HT1080 (cell line): ENCODE data around the gene HAAO. TPM values are rescaled to one million over a fixed set of nuclear protein-coding genes. Genes with fewer than 3 reads are reported as not detected.

Experiments
- DNase-seq: peaks from one replicate; pipeline ENCODE4 v3.0.0-alpha.2; 2015; ENCODE audit warnings: low read depth
- total RNA-seq: library from RNA; depleted of rRNA; stranded (reverse); fragments of >200 nt; shearing (Covaris generic); gene quantifications from 2 replicates; pipeline ENCODE4 v1.2.3, GENCODE V29; 2014

Gene HAAO
- total RNA-seq, 1 experiment from 2014 or later: not detected

DNA sequence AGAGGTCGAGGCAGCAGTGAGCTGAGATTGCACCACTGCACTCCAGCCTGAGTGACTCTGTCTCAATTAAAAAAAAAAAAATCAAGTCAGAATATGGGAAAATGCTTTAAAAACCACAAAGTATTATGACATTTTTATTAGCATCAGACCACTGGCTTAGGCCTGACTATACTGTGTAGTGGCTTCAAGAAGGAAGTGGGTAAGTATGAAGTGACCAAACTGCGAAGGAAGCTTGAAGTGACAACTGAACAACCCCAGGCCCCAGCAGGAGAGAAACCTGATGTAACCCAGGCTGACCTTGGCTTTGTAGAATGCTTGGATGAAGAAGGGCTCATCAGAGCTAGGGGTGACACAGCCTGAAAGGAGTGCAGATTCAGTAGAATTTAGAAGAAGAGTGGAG, 21.4 kb upstream of the HAAO start:
- DNase-seq: no peak

DNA sequence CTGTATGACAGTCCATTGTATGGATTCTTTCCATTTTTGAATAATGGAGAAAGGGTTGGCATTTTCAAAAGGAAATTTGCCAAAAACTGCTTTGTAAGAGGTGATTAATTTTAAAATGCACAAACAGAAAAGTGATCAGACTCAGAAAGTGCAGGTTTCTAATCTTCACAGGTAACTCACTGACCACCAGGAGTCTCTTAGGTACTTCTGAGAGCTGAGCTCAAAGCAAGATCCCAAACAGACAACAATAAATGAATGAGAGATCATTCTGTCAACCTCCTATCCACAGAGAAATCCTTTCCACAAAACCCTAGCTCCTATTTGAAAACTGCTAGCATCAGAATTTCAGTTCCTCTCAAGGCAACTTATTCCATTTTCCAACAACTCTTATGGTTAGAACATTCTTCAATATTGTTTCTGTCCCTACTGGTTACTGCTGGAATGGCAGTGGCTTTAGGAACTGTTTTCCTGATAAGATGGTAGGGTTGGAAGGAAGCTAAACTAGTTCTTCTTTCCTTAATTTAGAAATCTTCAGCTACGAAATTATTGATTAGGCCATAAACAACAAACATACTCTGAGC, 20.6 kb upstream of the HAAO start:
- DNase-seq: no peak

DNA sequence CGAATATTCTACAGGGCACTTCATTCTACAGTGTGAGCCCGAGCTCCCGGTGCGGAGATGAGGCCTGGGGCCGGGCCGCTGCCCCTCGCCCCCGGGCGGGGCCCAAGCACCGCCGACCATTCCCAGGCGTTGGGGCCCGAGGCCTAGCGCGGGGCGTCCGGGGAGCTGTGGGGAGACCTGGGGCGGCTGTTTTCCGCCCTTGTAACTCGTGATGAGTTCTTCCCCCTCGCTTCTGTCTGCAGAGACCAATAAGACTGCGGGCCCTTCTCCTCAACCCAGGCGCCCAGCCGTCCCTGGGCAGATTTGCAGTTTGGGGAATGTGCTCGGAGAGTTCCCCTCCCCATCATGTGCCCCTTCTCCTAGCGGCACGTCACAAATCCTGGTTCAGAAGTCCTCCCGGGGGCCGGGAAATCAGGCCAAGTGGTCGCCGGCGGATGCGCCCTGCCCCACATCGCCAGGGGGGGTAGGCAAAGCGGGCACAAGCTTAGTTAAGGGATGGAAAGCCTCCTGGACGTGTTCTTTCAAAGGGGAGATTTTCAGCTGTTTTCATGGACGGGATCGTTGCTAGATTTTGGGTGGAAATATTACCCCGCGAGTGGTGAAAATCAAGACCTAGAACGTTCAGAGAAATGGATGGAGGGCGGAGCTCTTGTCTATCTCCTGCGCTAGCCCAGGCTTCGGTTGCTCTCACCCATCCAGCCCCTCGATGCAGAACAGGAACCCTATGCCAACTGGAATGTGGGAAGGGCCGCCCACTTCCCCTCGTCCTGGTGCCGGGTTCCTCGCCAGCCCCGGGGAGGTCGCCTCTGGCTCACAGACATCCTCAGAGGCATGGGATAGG, 18.8 kb upstream of the HAAO start:
- DNase-seq: no peak

DNA sequence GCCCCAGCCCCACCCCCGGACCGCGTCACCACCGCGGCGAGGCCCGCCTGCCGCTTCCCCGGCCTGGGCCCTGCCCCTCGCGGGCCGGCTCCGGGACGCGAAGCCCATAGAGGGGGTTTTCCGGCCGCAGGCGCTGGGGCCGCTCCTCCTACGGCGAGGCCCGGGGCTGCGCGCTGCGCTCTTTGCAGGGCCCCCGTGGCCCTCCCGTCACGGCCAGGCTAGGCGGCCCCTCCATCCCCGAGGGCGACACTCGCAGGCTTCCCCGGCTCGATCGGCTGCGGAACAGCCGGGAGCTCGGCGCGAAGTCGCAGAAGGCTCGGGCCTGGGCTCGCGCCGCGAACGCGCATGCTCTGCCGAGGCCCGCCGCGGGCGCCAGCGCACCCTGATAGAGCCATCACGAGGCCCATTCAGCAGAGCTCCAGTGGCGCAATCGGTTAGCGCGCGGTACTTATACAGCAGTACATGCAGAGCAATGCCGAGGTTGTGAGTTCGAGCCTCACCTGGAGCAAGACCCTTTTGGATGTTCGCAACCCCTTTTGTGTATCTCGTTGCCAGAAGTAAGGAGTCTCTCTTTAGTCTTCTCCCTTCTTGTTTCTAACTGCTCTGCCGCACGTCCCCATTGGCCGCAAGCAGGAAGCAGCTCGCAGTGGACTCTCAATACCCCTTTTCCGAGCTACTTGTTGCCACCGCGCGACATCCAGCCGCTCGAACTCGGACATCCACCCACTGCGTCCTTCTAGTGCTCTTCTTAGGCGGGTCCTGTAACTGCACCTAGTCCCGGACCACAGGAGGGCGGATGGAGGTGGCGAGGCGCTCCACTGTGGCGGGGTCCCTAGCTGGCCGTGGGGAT, 18.0 kb upstream of the HAAO start:
- DNase-seq: peak; percentile 96

DNA sequence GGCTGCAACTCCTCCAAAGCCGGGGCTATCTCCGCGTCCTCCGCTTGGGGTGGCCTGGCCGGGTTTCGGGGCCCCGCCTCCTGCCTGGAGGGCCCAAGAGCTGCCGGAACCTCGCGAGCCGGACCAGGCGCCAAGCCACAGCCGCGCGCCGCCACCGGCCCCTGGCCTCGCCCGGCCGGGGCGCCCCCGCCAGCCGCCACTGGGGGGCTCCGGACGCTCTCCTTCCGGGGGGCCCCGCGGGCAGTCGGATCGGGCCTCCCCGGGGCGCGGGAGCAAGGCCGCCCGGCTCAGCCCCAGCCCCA, 17.4 kb upstream of the HAAO start:
- DNase-seq: peak; percentile 64

DNA sequence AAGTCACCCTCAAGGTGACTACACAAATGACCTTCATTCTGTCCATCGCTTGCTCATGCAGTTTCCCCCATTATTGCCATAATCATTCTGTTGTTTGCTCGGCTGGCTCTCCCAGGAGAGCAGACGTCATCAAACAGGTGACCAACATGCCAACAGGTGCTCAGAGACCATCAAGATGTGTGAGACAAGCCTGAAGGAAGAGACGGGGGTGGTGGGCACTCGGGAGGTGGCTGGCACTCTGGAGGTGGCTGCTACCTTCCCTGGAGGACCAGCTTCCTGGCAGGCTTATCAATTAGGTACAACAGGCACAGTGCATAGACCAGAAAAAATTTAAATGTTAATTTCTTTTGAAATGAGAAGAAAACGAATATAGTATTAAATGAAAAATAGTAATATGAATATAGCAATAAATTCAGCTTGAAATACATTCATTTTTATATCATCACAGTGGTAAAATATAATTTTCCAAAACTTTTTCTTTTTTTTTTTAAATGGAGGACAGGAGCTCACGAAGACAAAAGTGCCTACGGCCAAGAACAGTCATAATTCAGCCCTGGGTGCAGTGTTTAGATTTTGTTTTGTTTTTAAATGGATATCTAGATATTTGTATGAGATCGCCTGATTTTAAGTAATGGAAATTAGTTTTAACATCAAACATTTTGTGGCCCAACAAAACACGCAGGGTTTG, 16.9 kb upstream of the HAAO start:
- DNase-seq: no peak

DNA sequence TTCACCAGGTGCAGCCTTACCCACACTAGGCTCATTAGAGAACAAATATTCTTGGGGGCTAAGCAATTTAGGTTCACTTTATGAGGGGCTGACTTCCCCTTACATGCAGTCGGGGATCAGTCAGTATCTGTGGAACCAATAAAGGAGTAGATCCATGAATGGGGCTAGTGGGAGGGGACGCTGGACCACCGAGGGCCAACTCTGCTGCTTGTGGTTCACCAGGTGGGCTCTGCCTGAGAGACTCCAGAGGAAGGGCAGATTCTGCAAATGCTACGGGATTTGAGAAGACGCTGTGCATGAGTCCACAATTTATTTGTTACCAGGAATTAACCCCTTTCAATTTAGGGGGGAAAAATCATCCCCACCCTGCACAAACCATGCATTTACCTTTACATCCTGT, 15.9 kb upstream of the HAAO start:
- no peak for DNase-seq

DNA sequence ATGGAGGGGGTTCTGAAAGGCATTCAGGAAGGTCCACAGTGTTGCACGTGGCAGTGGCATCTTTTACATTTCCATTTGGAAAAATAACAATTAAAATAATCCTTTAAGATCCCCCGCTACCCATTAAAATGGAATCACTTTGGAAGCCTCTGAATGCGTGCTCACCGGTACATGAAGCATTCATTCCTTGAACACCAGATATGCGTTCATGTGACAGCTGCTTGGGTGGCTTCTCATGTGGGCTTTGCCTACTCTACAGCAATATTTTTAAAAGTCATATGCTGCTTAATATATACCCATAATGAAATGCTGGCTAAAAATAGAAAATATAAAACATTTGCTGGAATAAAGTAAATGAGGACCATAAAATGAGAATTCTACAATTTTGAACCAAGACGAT, 14.4 kb upstream of the HAAO start:
- DNase-seq: no peak

DNA sequence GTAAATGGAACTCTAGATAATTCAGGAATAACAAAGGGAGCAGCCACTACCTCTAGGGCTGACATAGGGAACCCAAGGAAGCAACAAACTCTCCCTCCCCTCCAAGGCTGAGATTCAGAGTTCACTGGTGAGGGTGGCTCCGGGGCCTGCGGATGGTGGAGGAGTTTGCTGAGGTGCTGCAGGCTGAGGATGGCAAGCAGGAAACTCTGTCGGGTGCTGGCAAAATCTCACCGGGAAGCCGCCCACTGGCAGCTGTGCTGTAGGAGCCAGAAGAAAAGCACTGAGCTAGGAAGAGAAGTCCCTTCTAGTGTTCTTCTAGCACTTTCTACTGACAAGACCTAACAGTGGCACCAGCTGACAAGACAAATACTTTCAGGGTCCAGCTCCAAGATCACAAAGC, 12.5 kb upstream of the HAAO start:
- no peak for DNase-seq

DNA sequence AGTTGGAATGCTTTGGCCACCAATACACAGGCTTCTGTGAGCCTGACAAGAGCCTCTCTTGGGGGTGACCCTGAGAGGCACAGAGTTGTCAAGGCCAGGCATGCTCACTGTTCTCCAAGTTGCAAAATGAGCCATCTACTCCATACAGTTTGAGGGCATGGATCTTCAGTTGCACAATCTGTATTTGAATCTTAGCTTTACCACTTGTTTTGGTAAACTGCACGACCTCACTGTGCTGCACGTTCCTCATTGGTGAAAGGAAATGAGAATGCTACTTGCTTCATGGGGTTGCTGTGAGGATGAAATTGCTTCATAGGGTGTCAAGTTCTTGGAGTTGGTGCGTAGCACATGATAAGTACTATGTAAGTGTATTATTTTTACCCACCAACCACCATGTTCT, 12.0 kb upstream of the HAAO start:
- no peak for DNase-seq

DNA sequence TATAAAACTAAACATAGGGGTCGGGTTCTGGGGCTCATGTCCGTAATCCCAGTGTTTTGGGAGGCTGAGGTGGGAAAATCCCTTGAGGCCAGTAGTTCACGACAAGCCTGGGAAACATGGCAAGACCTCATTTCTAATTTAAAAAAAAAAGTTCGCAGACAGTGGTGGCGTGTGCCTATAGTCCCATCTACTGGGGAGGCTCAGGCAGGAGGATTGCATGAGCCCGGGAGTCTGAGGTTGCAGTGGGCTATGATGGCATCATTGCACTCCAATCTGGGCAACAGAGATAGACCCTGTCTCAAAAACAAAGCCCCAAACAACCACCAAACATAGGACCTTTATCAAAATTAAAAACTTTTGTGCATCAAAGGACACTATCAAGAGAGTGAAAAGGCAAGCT, 9.8 kb upstream of the HAAO start:
- no peak for DNase-seq

DNA sequence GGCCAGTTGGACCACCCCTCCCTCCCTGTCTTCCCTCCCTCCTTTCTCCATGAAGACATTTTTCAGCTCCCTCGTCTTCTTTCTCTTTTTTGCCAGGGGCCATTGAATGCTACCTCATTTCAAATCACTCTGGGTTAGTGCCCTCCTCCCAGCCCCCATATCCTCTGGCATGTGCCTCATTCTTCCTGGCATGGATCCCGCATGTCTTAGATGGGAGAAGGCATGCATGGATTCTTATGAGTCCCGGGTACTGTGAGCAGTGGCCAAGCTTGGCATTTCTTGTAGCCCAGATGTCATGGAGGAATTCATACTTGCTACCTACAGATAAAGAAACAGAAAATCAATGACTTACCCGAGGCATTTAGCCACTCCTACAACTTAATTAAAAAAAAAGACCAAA, 9.0 kb upstream of the HAAO start:
- DNase-seq: no peak

DNA sequence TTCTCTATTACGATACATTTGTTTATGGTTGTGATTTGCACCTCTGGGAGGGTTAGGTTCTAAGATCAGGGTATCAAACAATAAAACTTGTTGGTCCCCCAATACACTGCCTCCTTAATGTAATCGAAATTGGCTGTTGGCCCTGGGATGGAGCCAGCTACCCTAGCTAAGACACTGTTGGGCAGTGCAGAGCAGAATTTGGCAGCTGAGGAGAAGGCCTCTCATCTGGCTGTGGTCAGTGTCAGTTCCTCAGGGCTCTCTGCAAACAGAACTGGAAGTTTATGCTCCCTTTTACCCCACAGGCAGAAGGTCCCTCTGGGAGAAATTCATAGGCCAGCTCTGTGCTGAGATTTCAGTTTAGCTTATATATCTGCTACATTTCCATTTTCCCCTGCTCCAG, 8.6 kb upstream of the HAAO start:
- no peak for DNase-seq

DNA sequence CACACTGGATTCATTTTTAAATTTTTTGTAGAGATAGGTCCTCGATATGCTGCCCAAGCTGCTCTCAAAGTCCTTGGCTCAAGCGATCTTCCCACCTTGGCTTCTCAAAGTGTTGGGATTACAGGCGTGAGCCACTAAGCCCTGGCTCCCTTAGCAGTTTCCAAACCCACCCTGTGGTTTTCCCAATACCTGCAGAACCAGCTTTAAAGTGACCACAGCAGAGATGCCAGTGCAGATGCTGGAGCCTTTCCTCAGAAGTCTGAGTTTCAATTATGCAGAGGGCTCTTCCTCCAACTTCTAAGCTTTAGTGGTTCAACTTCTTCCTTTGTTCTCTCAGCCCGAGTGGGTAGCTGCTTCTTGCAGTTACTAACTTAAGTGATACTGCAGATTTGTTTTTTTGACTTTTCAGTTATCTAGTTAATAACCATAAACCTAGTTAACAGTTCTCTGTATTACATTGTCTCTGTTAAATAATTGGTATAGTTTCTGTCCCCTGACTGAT, 8.1 kb upstream of the HAAO start:
- no peak for DNase-seq

DNA sequence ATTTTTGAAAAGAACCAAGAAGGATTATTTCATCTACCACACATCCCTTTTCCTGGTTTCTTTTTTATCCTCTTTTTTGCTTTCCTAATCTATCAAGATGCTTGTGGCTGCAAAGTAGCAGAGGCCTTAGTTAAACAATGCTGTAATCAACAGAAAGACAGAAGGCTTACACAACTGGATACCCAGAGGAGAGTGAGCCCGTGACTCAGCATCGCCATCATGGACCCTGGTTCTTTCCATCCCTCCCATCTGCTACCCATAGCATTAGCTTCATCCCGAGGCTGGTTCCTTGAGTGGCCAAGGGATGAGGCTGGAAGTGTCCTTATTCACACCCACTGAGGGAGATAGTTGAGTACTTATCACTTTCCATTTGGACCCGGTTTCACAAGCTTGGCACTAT, 7.5 kb upstream of the HAAO start:
- DNase-seq: no peak

DNA sequence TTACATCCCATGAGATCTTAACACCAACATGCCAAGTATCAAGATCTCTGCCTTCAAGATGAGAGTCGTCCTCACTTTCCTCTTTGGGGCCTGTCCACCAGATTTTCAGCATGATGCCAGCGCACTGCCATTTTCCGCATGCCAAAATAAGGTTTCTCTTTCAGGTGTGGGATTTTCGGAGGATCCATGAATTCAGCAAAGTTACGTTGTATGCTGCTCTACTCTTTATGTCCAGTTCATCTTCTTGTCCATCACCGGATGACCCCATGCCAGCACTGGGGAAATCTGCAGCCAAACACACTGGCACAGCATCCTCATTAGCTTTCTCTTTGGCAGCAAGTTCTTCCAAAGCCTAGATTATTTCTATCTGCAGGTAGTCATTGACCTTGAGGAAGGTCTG, 4.9 kb upstream of the HAAO start:
- no peak for DNase-seq

DNA sequence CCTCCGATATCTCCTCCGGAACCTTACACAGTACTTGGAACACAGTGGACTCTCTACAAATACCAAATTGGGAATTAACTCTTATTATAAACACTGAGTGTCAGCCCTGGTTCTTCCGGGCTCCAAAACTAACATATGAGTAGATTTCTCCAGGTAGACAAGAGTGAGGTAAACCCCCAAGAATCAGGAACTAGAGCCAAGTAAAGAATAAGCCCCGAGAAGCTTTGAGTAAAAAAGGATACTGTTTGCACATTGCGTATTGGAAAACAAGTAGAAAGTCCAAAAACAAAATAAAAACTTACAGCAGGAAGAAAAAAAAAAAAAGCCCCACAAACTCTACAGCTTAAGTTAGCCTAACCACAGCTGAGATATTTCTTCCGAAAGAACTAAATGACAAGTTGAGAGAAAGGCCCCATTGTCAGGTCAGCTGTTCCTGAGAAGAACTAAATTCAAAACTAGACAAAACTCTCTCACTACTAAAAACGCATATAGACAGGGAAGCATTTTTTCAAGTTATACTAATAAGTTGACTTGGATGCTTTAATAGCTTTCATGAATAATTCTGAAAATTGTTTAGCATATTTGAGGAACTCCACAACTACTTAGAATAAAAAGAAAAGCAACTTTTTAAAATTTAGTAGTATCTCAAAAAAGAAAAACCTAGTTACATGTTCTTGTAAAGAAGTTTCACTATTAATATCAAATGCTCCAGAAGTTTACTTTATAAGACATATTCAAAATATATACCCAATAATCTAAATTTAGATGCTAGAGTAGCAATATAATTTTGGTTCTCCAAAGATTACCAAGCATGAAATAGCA, 4.3 kb upstream of the HAAO start:
- DNase-seq: no peak

DNA sequence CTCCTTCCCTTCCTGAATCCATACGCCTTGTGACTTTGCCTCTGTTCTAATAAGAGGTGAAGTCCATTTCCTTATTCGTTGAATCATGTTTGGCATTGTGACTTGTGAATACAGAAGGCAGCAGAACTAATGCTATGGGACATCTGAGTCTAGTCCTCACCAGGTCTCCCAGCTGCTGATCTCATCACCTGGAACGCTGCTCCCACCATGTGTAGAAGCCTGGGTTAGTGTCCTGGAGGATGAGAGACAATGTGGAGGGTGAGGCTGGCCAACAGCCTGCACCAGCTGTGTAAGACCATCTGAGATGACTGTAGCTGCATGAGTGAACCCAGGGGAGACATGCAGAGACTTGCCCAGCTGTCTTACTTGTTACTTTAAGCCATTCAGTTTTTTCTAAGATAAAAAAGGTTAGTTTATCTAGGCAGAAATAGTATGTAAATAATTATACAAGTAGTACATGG, 3.5 kb upstream of the HAAO start:
- DNase-seq: peak; percentile 8

DNA sequence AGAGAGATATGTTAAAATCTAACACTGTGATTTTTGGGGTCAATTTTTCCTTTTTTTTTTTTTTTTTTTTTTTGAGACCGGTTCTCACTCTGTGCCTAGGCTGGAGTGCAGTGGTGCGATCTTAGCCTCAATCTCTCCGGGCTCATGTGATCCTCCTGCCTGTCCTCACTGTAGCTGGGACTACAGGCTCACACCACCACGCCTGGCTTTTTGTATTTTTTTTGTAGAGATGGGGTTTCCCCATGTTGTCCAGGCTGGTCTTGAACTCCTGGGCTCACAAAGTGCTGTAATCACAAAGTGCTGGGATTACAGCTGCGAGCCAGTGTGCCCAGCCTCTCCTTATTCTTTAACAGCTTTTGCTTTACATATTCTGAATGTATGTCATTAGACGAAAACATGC, 2.9 kb upstream of the HAAO start:
- no peak for DNase-seq

DNA sequence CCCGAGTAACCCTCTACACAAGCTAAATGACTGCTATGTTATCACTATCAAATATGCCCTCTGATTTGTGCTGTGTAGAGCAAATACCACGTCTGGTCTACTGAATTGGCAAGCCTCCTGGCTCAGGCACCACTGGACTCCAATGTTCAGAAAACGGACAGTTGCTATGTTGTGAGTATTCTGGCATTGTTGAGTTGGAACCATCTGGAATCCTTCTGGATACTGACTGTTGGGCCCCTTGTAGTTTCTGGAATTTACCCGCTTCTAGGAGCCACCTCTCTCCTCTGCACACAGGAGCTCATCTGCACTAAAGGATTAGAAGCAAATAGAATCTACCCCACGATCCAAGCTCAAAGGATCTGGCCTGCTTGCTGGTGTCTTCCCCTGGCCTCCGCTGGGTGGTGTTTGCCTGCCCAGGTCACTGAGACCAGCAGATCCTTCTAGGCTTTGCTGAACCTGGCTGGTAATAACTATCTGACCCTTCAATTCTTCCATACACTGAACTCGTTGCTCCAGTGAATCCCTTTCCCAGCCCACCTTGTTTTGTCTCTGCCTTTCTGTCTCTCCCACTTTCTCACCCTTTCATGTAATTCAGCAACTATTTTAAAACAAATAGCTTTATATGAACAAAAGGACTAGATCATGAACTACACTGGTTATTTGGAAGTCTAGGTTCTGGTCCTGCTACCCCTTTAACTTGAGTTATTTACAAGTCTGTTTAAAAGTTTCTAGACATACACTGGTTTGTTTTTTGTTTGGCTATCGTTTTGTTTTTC, 2.1 kb upstream of the HAAO start:
- DNase-seq: peak; percentile 25
